Upper lobe of right lung (tissue), 1 donor: ENCODE results near the gene VPS9D1. TPM values are rescaled to one million over a fixed set of nuclear protein-coding genes. Genes with fewer than 3 reads are reported as not detected.

Experiments used
- ATAC-seq: fragments of 200-7000 bp; cut with Tn5 transposase; one replicate; pipeline ENCODE4 v1.9.1; 2020; ENCODE audit warnings: mild to moderate bottlenecking, moderate library complexity
- DNase-seq: peaks from one replicate; pipeline ENCODE4 v3.0.0-alpha.2; 2020
- H3K27ac ChIP-seq: fragments of 200-600 bp; one replicate; pipeline ENCODE4 v1.8.0; 2022
- H3K27me3 ChIP-seq: fragments of 200-600 bp; one replicate; pipeline ENCODE4 v1.8.0; 2022; ENCODE audit warnings: mild to moderate bottlenecking
- H3K36me3 ChIP-seq: fragments of 200-600 bp; one replicate; pipeline ENCODE4 v1.8.0; 2022
- H3K4me1 ChIP-seq: fragments of 200-600 bp; one replicate; pipeline ENCODE4 v1.8.0; 2022
- H3K4me3 ChIP-seq: fragments of 200-600 bp; one replicate; pipeline ENCODE4 v1.8.0; 2022; ENCODE audit warnings: mild to moderate bottlenecking
- H3K9me3 ChIP-seq: fragments of 200-600 bp; one replicate; pipeline ENCODE4 v1.8.0; 2022
- CTCF ChIP-seq: fragments of 200-600 bp; IDR thresholded peaks from one replicate; pipeline ENCODE4 v1.8.0; 2022; ENCODE audit warnings: antibody characterized with exemption
- intact Hi-C: fragments of 100-400 bp; cut with DNase I; formaldehyde crosslinking; loops from one replicate; pipeline ENCODE4 v1.11.0; 2022
- total RNA-seq: library from RNA; stranded (reverse); fragmentation: NEBNext Ultra II Directional; extraction: Animal tissue kit (Norgen Biotek cat#: 25700); gene quantifications from one replicate; pipeline ENCODE4 v1.2.1, GENCODE V29; 2021
- donor health status: DM: no; HTN: yes; CAD: no; lungs with severe emphysema.

Gene VPS9D1
- total RNA-seq, 1 donor from 2014 or later: 15.7 TPM

DNA sequence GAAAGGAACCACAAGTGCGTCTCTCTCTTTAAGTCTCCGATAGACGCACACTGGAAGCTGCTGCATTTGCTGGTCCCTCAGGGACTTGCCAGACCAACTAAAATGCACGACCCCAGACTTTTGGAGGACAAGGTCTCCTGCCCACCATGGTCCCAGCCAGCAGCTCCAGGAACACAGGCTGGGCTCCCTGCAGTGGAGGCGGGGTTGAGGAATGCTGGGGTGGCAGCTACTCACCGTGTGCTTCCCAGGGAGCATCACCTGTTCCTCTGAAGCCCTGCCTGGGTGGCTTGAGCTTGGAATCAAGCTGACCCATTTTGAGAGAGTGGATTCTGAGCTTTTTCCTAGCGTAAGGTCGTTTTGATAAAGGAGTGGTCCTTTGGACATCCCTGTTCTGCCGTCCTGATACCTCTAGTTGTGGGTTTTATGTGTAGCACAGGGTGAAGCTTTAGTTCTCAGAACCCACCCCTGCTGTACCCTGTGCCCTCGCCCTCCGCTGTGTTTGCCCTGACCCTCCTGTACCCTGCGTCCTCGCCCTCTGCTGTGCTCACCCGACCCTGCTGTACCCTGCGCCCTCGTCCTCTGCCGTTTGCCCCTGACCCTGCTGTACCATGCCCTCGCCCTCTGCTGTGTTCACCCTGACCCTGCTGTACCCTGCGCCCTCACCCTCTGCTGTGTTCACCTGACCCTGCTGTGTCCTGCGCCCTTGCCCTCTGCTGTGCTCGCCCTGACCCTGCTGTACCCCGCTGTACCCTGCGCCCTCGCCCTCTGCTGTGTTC is 11.6 kb upstream of the VPS9D1 start:
- Histone ChIP-seq H3K4me3 (no peak overlapping the region), H3K36me3 (peaks cover 94% of the 10 kb centered on the region), H3K4me1 (no peaks in the 10 kb centered on the region), H3K9me3 (no peaks in the 10 kb centered on the region), H3K27ac (no peak overlapping the region), H3K27me3 (no peaks in the 10 kb centered on the region)
- intact Hi-C loops: no loop called here
- DNase-seq (no peak), ATAC-seq (no peak)
- no peak for TF ChIP-seq CTCF

DNA sequence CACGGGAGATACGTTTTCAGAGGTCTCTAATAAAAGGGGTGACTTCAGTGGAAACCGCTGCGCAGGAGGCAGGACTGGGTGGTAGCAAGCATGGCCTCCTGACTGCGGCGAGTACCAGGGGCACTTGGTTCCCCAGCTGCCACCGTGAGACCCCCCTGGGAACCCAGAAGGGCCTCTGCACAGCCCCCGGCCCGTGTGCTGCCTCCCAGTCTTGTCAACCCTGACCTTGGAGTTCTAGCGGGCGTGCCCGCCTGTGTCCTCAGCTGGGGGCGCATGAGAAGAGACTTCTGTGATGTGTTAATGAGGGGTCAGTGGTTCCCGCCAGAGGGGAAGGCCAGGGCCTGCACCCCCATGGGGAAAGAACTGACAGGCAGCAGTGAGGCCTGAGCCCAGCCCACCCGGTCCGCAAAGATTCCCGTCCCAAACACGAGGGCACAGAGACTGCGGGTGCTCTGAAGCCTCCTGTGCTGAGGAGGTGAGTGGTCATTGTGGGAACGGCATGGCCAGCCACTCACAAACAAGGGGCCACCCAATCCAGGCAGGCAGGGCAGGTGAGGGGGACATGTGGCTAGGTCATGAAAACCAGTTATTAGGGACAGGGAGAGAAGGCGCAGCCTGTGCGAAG is 10.0 kb upstream of the VPS9D1 start:
- TF ChIP-seq CTCF: no peak
- H3K27me3 ChIP-seq: no peaks in the 10 kb centered on the region
- intact Hi-C loops: no loop called here
- ATAC-seq (no peak), DNase-seq (no peak)
- H3K4me1 ChIP-seq: peaks cover 2% of the 10 kb centered on the region
- peaks cover 94% of the 10 kb centered on the region for H3K36me3 ChIP-seq
- no peaks in the 10 kb centered on the region for H3K9me3 ChIP-seq
- no peak overlapping the region for H3K27ac ChIP-seq
- H3K4me3 ChIP-seq: no peak overlapping the region

GRCh38 chr16:89729863-89730593 is 9.3 kb upstream of the VPS9D1 start:
- no peak for TF ChIP-seq CTCF
- H3K4me3 ChIP-seq: no peak overlapping the region
- H3K36me3 ChIP-seq: peaks cover 94% of the 10 kb centered on the region
- H3K27ac ChIP-seq: no peak overlapping the region
- DNase-seq (no peak), ATAC-seq (no peak)
- H3K9me3 ChIP-seq: no peaks in the 10 kb centered on the region
- H3K27me3 ChIP-seq: no peaks in the 10 kb centered on the region
- peaks cover 2% of the 10 kb centered on the region for H3K4me1 ChIP-seq
- intact Hi-C loops: no loop called here

GRCh38 chr16:89729293-89729692 is 8.6 kb upstream of the VPS9D1 start:
- intact Hi-C loops: no loop called here
- Histone ChIP-seq H3K9me3 (no peaks in the 10 kb centered on the region), H3K4me1 (peaks cover 4% of the 10 kb centered on the region), H3K27me3 (no peaks in the 10 kb centered on the region), H3K36me3 (peaks cover 94% of the 10 kb centered on the region), H3K27ac (no peak overlapping the region), H3K4me3 (no peak overlapping the region)
- DNase-seq (no peak), ATAC-seq (no peak)
- no peak for TF ChIP-seq CTCF

DNA sequence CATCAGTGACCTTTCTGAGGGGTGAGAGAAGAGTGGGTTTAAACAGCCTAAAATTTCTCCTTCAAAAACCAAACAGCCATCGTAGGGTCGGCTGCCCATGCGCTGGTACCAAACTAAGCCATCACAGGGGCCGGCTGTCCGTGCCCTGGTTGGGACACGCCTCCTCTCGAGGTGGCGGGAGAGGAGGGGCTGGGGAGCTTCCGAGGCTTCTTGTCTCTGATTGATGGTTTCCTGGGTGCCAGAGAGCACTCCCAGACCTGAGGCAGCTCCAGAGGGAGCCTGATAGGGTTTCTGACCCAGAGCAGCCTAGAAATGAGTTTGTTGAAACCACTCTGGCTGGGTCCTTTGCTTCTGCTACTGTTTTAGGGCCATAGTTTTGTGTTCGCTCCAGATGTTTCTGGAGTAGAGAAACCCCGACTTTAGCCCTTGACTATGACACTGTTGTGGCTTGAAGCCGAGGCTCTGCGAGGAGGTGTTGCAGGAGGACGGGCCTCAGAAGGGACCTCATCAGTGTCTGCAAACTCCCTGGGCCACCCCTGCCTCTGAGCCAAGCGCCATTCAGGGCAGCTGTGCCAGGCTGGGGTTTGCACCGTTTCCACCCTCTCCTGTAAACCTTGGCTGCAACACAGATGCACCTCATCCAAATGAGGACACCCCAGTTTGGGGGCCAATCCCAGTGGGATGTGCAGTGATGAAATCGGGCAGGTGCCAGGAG is 6.9 kb upstream of the VPS9D1 start:
- no peak for TF ChIP-seq CTCF
- H3K27ac ChIP-seq: no peak overlapping the region
- H3K9me3 ChIP-seq: no peaks in the 10 kb centered on the region
- peaks cover 94% of the 10 kb centered on the region for H3K36me3 ChIP-seq
- H3K4me1 ChIP-seq: peaks cover 21% of the 10 kb centered on the region
- no peak overlapping the region for H3K4me3 ChIP-seq
- intact Hi-C loops: no loop called here
- no peaks in the 10 kb centered on the region for H3K27me3 ChIP-seq
- ATAC-seq (no peak), DNase-seq (no peak)
